Stimulated activated CD4-positive, alpha-beta T cell treated with anti-CD3 and anti-CD28 coated beads, Interleukin-4, amount 100 ng/mL, for 1 hour (primary cell): ENCODE results near the gene ZNF280C.
"Not testable (repeated sequence)": the region's sequence is repeated elsewhere in the genome, so short reads cannot be mapped to it uniquely, and the experiment has no call there.

Experiments
- DNase-seq: peaks from one replicate; pipeline ENCODE4 v3.0.0-alpha.2; 2020

ZNF280C gene

DNA sequence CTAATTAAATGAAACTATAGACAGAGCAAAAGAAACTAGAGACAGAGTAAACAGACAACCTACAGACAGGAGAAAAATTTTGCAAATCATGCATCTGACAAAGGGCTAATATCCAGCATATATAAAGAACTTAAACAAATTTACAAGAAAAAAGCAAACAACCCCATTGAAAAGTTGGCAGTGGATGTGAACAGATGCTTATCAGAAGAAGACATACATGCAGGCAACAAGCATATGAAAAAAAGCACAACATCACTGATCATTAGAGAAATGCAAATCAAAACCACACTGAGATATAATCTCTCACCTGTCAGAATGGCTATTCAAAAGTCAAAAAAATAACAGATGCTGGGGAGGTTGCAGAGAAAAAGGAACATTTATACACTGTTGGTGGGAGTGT is 14.8 kb downstream of the ZNF280C start:
- no peak for DNase-seq

DNA sequence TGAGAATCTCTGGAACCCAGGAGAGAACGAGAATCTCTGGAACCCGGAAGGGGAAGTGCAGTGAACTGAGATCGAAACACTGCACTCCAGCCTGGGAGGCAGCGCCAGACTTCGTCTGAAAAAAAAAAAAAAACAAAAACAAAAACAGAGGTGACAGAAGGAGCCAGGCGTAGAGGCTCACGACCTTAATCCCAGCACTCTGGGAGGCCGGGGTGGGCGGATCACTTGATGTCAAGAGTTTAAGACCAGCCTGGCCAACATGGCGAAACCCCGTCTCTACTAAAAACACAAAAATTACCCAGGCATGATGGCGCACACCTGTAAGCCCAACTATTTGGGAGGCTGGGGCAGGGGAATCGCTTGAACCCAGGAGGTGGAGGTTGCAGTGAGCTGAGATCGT is 17.0 kb downstream of the ZNF280C start:
- DNase-seq, result no peak

DNA sequence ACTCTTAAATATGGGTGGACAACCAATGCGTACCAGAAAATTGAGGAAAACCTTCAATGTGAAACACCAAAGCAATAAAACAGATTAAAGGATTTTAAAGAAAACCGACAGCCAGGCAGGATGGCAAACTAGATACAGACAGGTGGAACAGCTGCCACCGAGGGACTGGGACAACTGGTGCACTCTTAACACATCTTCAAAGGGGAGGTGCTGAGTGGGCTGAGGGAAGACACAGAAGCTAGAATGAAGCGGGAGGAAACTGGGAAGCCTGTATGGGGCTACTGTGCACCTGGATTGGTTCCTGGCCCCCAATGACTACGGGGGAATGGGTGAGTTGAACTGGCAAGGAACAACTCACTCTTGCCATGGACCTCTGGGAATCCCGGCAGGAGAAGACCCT is 20.7 kb downstream of the ZNF280C start:
- DNase-seq, result no peak

DNA sequence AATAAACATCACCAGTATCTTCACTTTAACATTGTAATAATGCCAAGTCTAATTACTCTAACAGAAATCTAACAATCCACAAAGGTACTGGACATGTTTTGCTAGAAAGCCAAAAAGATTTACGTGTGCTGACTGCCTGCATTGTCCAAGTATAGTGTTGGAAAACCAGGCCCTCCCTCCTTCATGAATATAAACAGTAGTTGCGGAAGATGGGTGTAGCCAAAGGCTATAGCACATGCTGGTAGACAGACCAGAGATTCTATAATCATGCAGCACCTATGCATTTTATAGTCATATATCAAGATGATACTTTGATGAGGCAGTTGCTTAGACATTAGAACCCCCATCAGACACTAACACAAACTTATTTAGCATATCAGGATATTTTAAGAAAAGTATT is 22.6 kb downstream of the ZNF280C start:
- no peak for DNase-seq

DNA sequence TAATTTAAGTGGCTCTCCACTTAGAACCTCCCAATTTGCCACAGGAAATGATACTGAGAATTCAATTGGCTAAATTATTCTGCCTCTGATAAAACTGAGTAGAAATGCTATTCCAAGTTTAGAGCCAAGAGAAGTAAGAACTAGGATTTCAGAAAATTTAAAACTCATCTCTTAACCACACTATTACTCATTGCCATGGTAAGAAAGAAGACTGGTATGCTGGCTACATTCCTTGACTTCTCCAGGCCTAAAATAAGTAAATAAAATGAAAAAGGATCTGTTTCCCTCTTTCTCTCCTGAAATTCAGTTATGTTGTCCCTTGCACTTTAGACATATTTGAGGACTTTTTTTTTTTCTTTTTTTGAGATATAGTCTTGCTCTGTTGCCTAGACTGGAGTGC is 23.3 kb downstream of the ZNF280C start:
- no peak for DNase-seq

DNA sequence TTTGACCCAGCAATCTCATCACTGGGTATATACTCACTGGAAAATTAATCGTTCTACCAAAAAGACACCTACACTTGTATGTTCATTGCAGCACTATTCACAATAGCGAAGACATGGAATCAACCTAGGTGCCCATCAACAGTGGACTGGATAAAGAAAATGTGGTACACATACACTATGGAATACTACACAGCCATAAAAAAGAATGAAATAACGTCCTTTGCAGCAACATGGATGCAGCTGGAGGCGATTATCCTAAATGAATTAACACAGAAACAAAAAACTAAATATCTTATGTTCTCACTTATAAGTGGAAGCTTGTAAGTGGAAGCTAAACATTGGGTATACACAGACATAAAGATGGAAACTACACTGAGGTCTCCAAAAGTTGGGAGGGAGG is 37.5 kb downstream of the ZNF280C start:
- DNase-seq, result not testable (repeated sequence)

DNA sequence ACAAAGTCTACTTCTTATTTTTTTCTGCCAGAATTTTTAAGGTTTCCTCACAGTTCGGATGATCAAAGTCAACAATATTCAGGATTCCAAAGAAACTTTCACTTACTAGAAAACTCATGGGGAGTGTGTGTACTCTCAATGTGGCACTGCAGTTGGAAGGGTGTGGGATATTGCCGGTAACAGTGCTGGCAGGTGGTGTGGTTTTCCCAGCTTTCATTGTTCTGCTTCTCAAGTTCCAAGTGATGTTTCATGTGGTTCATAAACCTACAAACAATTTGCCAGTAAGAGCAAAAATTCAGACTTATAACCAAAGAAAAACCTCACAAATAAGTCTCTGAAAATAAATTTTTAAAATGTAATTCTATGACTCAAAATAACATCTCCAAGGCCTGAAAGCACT is 39.8 kb downstream of the ZNF280C start:
- no peak for DNase-seq

DNA sequence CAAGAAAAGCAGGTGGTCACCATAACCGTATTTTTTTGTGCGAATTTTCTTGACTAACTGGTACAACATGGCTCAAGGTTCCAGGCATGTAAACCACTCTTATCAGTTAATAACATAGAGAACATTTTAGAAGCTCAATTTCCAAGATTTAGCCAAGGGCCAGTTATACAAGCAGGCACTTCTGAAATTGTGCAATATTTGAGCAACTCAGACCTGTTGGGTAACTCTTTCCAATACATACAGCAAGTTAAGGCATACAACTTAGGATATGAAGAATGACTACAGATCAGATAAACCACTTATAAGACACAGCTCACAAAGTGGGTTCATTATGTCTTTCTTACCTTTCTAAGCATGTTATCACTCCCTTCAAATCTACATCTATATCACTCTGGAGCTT is 43.9 kb downstream of the ZNF280C start:
- no peak for DNase-seq

DNA sequence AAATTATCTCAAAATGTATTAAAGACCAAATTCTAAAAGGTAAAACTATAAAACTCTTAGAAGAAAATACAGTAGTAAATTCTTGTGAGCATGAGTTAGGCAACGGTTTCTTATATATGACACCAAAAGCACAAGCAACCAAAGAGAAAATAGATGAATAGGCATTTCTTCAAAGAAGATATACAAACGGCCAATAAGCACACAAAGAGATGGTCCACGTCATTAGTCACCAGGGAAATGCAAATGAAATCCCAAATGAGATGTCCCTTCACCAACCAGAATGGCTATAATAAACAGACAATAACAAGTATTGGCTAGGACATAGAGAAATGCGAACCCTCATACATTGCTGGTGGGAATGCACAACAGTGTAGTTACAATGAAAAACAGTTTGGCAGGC is 52.4 kb downstream of the ZNF280C start:
- no peak for DNase-seq

DNA sequence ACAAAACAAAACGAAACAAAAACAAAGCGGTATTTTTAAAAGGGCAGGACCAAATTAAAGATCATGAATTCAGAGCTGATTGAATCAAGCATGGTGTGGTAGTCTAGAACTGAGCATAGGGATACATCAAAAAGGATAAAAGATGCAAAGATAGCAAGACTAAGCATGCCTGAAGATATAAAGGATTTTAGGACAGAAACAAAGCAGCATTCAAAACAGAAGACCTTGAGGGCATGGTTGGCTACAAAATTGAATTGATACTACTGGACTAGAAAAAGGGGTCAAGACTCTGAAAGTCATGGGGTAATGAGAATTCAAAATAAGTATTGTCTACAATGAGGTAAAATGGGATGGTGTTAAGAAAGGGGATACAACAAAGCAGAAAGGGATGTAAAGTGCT is 55.3 kb downstream of the ZNF280C start:
- DNase-seq, result no peak

DNA sequence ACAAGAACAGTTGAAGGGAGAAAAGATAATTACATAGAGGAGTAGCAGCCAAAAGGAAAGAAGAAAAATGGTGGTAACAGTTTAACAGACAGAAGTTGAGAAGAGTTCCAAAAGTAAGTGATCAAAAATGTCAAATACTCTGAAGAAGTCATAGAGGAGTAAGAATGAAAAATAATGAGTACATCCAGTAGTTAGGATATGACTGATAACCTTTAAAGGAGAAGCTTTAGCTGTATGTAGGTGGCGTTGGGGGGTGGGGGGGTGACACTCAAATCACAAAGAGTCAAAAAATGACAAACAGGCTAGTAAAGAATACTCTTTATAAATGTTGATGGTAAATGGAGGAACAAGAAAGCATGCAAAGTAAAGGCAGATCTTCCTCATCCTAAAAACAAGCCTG is 56.3 kb downstream of the ZNF280C start:
- DNase-seq, result no peak

DNA sequence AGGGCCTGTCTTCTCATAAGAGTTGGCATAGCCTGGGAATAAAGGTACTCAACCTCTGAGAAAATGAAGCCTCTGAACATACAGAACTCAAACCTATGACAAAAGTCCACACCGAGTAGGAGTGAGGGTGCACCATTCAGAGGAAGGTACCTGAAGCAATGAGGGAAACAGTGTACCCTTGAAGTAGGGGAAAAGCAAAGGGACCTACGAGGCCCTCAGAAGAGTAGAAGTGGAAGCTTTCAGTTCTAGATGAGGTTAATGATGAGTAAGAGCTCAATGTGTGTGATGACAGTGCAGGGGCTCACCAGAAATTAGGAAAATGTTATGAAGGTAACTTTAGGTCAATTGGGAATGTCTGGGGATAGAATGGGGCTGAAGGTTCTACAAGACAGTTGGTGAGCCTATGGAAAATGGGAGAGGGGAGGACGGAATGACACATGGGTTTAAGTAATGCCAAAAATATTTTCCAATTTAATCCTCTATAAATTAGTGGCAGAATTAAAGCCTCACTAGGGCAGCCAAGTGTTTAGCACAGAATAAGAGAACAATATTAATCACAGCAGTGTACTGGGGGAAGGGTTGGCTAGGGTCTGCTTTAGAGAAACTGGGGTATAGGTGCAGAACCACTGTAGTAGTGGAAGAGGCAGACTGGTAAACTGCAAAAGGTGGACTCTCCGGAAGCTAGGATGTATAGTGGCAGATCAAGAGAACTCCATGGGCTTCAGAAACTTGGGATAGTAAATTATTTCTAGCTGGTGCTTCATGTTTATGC is 57.1 kb downstream of the ZNF280C start:
- no peak for DNase-seq

DNA sequence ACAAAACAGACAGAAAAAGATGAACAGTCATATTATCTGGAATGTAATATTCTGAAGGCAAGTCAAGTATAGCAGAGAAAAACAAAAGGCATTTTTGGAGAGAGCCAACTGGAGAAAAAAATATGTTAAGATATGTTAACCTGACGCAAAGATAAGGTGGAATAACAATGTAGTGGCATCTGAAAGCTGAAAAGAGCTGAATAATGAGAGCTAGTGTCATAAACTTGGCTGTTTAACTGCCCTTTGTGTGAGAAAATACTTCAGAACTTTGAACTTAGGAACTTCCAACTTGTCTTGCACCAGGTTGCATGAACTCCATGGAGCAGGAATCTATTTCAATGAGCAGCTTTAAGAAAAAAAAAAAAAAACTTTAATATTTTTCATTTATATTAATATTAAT is 64.1 kb downstream of the ZNF280C start:
- no peak for DNase-seq

DNA sequence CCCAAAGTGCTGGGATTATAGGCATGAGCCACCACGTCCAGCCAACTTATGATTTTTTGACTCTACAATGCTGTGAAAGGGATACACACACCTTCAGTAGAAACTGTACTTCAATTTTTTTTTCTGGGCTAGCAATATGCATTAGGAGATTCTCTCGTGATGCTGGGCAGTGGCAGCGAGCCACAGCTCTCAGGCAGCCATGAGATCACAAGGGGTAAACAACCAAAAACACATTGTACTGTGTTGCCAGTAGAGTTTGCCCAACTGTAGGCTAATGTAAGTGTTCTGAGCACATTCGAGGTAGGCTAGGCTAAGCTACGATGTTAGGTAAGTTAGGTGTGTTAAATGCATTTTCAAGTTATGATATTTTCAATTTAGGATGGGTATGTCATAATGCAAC is 71.2 kb downstream of the ZNF280C start:
- no peak for DNase-seq

DNA sequence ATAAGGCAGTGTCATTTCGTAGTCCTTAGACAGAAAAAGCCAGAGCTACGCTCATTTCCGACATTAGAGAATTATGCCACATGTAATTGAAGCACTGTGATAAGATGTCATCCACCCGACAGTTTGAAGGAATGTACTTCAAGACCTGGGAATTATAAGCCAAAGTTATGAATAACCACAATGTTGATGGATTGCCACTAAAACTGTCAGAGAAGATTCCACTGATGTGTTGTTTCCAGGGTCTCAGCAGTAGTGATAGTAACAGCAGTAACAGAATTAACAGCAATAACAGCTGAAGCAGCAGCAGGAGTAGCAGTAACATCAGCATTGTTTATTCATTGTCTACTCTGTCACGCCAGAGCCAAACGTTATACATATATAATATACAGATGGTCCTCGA is 72.2 kb downstream of the ZNF280C start:
- DNase-seq, result no peak

DNA sequence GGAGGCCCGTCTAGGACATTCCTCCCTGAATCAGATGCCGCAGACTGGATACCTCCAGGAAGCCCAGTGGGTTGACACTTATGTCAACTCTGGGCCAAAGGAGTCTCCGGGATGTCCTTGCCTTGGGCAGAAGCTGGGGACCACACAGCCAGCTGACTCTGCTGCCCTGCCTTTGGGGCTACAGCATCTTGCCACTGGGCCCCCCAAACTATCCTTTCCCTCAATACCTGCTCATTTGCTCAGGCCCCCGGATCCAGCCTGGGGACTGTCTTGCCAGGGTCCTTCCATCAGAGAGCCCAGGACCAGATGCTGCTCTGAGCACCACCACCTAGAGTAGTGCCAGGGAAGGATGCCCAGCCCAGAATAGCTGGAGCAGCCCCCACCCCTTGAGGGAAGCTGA is 77.9 kb downstream of the ZNF280C start:
- DNase-seq, result no peak

DNA sequence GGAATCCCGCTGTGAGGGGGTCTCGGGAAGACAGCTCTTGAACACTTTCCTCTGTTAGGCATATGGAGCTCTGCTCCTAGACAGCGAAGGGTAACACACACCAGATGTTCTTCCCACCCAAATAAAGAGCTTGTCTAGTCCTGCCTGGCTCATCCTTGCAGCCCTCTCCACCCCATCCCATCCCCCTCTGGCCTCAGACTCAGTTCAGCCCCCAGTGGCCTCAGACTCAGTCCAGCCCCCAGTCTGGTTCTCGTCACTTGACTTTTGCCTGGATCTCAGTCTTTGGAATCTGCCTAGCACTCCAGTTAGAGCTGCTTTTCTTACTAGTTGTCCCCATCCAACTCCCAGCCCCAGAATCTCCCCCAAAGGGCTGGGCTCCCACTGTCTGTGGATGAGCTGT is 82.0 kb downstream of the ZNF280C start:
- DNase-seq, result no peak

DNA sequence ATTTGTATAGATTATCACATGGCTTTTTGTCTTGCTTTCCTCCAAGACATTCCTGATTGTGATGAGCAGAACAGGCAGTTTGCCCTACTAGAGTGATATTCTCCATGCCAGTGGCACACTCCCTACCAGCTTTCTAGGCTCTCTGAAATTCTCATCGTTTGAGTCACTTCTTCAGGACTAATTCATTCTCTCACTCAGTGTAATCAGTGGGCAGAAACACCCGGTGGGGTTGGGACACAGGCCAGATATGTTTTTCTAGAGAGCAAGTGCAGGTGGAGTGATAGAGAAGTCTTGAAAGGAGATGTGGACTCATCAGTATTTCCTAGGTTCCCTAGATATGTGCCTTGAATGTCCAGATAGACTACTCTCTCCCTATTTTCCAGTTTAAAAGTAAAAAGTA is 83.8 kb downstream of the ZNF280C start:
- no peak for DNase-seq

DNA sequence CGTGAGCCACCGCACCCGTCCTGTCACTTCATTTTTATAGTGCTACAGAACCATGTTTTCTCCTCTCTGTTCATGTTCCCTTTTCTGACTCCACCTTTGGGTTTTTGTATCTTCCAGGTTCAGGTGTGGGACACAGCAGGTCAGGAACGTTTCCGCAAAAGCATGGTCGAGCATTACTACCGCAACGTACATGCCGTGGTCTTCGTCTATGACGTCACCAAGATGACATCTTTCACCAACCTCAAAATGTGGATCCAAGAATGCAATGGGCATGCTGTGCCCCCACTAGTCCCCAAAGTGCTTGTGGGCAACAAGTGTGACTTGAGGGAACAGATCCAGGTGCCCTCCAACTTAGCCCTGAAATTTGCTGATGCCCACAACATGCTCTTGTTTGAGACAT is 84.5 kb downstream of the ZNF280C start:
- no peak for DNase-seq

DNA sequence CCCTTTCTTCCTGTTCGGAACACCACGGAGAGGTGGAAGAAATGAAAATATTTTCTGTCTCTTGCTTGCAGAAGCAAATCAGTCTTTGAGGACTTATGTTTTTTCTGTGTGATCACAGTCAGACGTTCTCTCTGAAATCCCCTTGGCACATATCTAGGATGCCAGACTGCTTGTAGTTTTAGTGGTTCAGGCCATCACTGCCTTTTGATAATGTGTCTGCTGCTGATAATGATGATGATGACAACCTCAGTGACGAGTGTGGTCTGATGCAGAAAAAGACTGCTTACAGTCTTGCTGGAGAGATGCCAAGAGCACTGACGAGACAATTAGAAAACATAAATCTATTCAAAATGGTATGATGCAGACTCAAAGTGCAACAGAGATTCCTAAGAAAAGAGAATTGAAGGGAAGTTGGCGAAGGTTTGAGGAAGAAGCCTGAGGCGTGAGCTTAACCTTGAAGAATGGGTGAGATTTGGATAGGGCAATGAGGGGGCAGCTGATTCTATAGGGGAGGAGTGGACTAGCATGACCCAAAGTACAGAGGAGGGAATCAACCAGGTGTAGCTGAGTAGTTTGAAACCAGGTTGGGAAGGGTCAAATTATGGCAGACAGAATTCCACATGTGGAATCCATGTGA is 89.0 kb downstream of the ZNF280C start:
- DNase-seq, result no peak

DNA sequence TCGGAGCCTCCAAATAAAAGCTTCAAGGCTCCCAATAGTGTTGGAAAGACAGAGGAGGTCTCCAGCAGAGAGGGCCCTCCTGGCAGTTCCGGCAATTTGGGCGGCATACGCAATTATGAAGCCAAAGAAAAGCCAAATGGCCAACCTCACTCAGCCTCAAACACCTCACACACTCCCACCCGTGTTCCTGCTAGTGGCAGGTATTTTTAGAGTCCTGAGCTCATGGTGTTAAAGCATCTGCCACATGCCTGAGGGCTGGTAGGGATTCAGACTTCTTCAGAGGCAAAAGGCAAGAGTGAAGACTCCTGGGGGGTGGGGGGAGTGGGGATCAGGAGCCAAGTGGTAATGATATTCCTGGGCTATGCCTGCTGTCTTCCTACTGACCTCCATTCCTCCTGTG is 89.5 kb downstream of the ZNF280C start:
- DNase-seq, result no peak

DNA sequence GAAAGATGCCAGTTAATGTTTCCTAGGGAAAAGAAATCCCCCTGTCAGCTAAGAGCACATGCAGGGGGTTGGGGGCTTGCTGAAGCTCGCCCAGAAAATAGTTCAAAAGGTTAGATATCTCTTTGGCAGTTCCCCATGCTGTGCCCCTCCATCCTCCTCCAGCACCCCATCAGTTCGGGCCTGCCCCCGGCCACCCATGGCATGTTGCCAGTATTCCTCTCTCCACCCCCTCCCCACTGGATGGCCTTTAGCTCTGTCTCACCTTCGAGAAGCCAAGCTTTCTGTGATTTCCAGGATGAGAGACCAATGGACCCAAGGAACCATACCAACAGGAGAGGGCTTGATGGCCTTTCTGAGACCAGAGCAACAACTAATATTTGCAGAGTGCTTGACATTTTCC is 91.8 kb downstream of the ZNF280C start:
- DNase-seq, result no peak

DNA sequence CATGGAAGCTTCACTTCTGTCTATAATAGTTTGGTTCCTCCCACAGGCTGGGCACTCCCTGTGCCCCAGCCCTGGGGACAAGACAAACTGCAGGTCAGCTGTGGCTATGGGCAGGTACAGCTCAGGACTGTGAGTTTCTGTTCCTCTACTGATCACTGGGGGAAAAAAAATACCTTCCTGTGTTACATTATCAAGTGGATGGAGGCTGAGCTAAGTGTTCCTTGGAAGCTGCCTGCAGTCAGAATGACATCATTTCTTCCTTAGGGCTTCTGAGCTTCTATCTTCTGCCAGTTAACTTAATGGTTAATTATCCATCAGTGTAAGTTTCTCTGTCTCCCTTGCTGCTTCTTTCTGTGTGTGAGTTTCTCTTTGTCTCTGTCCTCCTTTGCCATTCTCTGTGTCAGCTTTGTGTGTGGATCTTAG is 92.3 kb downstream of the ZNF280C start:
- no peak for DNase-seq

DNA sequence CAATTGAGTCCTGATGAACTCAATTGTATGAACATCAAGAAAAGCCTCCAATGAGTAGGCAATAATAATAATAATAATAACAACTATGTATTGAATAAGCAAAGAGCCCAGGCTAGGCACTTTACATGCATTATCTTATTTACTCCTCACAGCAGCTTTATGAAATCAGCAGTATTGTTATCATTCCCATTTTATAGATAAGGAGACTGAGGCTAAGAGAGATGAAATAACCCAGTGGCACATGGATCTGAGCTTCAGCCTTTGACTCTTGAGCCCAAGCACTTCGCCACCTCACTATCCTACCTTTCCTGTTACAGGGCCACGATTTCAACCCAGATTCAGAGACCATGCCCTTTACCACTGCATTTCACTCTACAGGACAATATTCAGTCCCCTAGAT is 93.8 kb downstream of the ZNF280C start:
- DNase-seq, result no peak
